HL-60 (cell line): ENCODE data around the gene GLTP.

Source experiments
- DNase-seq, 2 experiments: peaks; one replicate each; pipeline ENCODE4 v3.0.0-alpha.2; 2010 to 2020; ENCODE audit warnings: low read depth in 1 of 2, low spot score in 1 of 2
- H3K27ac ChIP-seq: fragments of 250-450 bp; sonication (Bioruptor Pico); replicated peaks from 2 replicates; pipeline ENCODE4 v1.5.1; 2020; ENCODE audit warnings: mild to moderate bottlenecking, moderate library complexity
- H3K27me3 ChIP-seq: fragments of 250-450 bp; sonication (Bioruptor Pico); 2 replicates; pipeline ENCODE4 v1.5.1; 2021; ENCODE audit warnings: mild to moderate bottlenecking, moderate library complexity; ENCODE audit not compliant: insufficient read depth, poor library complexity, severe bottlenecking
- H3K4me3 ChIP-seq: replicated peaks from 2 replicates; pipeline ENCODE4 v1.5.1; 2011; ENCODE audit warnings: mild to moderate bottlenecking, control low read depth, low read length; ENCODE audit not compliant: insufficient read depth
- CTCF ChIP-seq: IDR thresholded peaks from one replicate; pipeline ENCODE4 v1.5.1; 2011; ENCODE audit warnings: low read length, control low read depth, inconsistent platforms; ENCODE audit not compliant: insufficient read depth
- GABPA ChIP-seq: IDR thresholded peaks from 2 replicates; pipeline ENCODE4 v1.6.1; 2012; ENCODE audit warnings: low read depth
- POLR2AphosphoS5 ChIP-seq: IDR thresholded peaks from 2 replicates; pipeline ENCODE4 v1.6.1; 2012; ENCODE audit warnings: low read depth
- REST ChIP-seq: IDR thresholded peaks from 2 replicates; pipeline ENCODE4 v1.6.1; 2012; ENCODE audit warnings: low read depth; ENCODE audit not compliant: insufficient replicate concordance
- SPI1 ChIP-seq: IDR thresholded peaks from 2 replicates; pipeline ENCODE4 v1.6.1; 2012; ENCODE audit warnings: low read depth, mild to moderate bottlenecking, borderline replicate concordance

GLTP gene

GRCh38 chr12:109828754-109829511, 51.4 kb downstream of the GLTP start:
- TF ChIP-seq POLR2AphosphoS5: no peak
- no peak overlapping the region for H3K4me3 ChIP-seq
- peak overlapping the region; percentile 61 for H3K27ac ChIP-seq
- H3K27me3 ChIP-seq: peaks cover 10% of the 10 kb centered on the region
- no peak for DNase-seq

GRCh38 chr12:109827566-109828550, 52.5 kb downstream of the GLTP start:
- no peak overlapping the region for H3K4me3 ChIP-seq
- peak; percentile 90 to 93 for DNase-seq
- peak overlapping the region; percentile 61 for H3K27ac ChIP-seq
- H3K27me3 ChIP-seq: peaks cover 4% of the 10 kb centered on the region
- TF ChIP-seq POLR2AphosphoS5: 0 out of 2 replicates have a peak, but pooled peaks have one; percentile 42
- TF ChIP-seq CTCF: no peak
- peak; percentile 59; the same call in 1 of the 2 replicates for TF ChIP-seq GABPA
- peak; percentile 84 for TF ChIP-seq SPI1

GRCh38 chr12:109827080-109827479, 53.3 kb downstream of the GLTP start:
- TF ChIP-seq GABPA: no peak
- no peak for TF ChIP-seq REST
- no peak for TF ChIP-seq SPI1
- no peak for TF ChIP-seq CTCF
- TF ChIP-seq POLR2AphosphoS5: no peak
- DNase-seq: no peak
- Histone ChIP-seq H3K27me3 (peaks cover 3% of the 10 kb centered on the region), H3K4me3 (no peak overlapping the region), H3K27ac (no peak overlapping the region)

- H3K27ac ChIP-seq: no peak overlapping the region
- H3K27me3 ChIP-seq: no peaks in the 10 kb centered on the region
- DNase-seq: no peak
- TF ChIP-seq GABPA: no peak
- no peak for TF ChIP-seq SPI1
- TF ChIP-seq CTCF: no peak
- H3K4me3 ChIP-seq: no peak overlapping the region
These were observed 55.6 kb downstream of the GLTP start for GRCh38 chr12:109824731-109825130.
